Measurements from ENCODE around the gene MZF1. TPM values are rescaled to one million over a fixed set of nuclear protein-coding genes. Genes with fewer than 3 reads are reported as not detected.

The MZF1 gene
- total and polyA plus RNA-seq, 9 of the 15 experiments (the other 6 are each of a cell fraction or from before 2014, with no cell fraction given) = 0.31 to 29.3 (median 11.5) TPM

DNA sequence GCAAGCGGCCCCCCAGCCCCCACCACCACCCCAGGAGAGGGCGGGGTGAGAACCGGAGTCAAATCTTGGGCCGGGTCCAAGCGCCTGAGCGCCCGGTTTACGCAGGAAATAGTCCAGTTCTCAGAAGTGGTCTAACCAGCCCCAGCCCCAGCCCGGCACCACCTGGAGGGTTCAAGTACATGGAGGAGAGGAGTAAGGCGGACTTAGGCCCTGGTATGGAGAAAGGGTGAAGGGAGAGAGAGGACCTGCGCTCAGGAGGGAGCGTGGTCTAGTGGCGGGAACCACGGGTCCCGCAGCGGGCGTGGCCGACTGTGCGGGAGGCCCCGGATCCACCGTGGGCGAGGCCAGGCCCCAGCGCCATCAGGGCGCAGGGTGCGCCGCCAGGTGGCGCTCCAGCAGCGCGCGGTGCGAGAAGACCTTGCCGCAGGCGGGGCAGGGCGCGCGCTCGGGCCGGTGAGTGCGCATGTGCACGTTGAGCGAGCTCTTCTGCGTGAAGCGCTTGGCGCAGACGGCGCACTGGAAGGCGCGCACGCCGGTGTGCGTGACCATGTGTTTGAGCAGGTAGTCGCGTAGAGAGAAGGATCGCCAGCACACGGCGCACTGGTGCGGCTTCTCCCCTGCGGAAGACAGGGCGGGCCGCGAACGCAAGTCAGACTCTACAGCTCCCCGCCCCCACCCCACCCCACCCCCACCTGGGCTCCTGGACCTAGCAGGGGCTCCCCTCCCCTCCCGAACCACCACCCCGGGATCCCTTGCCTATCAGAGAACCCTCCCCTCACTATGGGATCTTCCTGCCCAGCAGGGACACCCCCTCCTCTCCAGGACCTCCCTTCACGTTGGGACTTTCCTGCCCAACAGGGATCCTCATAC, 59.2 kb downstream of the MZF1 start (continued):
- TF ChIP-seq, protein P1, sequence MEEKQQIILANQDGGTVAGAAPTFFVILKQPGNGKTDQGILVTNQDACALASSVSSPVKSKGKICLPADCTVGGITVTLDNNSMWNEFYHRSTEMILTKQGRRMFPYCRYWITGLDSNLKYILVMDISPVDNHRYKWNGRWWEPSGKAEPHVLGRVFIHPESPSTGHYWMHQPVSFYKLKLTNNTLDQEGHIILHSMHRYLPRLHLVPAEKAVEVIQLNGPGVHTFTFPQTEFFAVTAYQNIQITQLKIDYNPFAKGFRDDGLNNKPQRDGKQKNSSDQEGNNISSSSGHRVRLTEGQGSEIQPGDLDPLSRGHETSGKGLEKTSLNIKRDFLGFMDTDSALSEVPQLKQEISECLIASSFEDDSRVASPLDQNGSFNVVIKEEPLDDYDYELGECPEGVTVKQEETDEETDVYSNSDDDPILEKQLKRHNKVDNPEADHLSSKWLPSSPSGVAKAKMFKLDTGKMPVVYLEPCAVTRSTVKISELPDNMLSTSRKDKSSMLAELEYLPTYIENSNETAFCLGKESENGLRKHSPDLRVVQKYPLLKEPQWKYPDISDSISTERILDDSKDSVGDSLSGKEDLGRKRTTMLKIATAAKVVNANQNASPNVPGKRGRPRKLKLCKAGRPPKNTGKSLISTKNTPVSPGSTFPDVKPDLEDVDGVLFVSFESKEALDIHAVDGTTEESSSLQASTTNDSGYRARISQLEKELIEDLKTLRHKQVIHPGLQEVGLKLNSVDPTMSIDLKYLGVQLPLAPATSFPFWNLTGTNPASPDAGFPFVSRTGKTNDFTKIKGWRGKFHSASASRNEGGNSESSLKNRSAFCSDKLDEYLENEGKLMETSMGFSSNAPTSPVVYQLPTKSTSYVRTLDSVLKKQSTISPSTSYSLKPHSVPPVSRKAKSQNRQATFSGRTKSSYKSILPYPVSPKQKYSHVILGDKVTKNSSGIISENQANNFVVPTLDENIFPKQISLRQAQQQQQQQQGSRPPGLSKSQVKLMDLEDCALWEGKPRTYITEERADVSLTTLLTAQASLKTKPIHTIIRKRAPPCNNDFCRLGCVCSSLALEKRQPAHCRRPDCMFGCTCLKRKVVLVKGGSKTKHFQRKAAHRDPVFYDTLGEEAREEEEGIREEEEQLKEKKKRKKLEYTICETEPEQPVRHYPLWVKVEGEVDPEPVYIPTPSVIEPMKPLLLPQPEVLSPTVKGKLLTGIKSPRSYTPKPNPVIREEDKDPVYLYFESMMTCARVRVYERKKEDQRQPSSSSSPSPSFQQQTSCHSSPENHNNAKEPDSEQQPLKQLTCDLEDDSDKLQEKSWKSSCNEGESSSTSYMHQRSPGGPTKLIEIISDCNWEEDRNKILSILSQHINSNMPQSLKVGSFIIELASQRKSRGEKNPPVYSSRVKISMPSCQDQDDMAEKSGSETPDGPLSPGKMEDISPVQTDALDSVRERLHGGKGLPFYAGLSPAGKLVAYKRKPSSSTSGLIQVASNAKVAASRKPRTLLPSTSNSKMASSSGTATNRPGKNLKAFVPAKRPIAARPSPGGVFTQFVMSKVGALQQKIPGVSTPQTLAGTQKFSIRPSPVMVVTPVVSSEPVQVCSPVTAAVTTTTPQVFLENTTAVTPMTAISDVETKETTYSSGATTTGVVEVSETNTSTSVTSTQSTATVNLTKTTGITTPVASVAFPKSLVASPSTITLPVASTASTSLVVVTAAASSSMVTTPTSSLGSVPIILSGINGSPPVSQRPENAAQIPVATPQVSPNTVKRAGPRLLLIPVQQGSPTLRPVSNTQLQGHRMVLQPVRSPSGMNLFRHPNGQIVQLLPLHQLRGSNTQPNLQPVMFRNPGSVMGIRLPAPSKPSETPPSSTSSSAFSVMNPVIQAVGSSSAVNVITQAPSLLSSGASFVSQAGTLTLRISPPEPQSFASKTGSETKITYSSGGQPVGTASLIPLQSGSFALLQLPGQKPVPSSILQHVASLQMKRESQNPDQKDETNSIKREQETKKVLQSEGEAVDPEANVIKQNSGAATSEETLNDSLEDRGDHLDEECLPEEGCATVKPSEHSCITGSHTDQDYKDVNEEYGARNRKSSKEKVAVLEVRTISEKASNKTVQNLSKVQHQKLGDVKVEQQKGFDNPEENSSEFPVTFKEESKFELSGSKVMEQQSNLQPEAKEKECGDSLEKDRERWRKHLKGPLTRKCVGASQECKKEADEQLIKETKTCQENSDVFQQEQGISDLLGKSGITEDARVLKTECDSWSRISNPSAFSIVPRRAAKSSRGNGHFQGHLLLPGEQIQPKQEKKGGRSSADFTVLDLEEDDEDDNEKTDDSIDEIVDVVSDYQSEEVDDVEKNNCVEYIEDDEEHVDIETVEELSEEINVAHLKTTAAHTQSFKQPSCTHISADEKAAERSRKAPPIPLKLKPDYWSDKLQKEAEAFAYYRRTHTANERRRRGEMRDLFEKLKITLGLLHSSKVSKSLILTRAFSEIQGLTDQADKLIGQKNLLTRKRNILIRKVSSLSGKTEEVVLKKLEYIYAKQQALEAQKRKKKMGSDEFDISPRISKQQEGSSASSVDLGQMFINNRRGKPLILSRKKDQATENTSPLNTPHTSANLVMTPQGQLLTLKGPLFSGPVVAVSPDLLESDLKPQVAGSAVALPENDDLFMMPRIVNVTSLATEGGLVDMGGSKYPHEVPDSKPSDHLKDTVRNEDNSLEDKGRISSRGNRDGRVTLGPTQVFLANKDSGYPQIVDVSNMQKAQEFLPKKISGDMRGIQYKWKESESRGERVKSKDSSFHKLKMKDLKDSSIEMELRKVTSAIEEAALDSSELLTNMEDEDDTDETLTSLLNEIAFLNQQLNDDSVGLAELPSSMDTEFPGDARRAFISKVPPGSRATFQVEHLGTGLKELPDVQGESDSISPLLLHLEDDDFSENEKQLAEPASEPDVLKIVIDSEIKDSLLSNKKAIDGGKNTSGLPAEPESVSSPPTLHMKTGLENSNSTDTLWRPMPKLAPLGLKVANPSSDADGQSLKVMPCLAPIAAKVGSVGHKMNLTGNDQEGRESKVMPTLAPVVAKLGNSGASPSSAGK (IDR thresholded peaks at IDR 0.05) = peak; percentile 92
- TF ChIP-seq ETS2 (tag; IDR thresholded peaks at IDR 0.05; ENCODE audit: borderline replicate concordance, poor library complexity, severe bottlenecking) (no peak), ZNF79 (CRISPR knock-in tag; IDR thresholded peaks at IDR 0.05; ENCODE audit: low read depth) (no peak), SMAD4 (CRISPR knock-in tag; conservative IDR thresholded peaks at IDR 0.05) (peak; percentile 54), ZBTB8A (IDR thresholded peaks at IDR 0.05; ENCODE audit: partially characterized antibody) (no peak), ZNF583 (CRISPR knock-in tag; IDR thresholded peaks at IDR 0.05) (0 out of 2 replicates have a peak, but pooled peaks have one; percentile 38)
- TF ChIP-seq, protein P2, sequence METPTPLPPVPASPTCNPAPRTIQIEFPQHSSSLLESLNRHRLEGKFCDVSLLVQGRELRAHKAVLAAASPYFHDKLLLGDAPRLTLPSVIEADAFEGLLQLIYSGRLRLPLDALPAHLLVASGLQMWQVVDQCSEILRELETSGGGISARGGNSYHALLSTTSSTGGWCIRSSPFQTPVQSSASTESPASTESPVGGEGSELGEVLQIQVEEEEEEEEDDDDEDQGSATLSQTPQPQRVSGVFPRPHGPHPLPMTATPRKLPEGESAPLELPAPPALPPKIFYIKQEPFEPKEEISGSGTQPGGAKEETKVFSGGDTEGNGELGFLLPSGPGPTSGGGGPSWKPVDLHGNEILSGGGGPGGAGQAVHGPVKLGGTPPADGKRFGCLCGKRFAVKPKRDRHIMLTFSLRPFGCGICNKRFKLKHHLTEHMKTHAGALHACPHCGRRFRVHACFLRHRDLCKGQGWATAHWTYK (CRISPR knock-in tag; IDR thresholded peaks at IDR 0.05) = peak; percentile 83; the same call in 1 of the 2 replicates
- TF ChIP-seq, protein P3, sequence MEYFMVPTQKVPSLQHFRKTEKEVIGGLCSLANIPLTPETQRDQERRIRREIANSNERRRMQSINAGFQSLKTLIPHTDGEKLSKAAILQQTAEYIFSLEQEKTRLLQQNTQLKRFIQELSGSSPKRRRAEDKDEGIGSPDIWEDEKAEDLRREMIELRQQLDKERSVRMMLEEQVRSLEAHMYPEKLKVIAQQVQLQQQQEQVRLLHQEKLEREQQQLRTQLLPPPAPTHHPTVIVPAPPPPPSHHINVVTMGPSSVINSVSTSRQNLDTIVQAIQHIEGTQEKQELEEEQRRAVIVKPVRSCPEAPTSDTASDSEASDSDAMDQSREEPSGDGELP (CRISPR knock-in tag; IDR thresholded peaks at IDR 0.05; ENCODE audit: borderline replicate concordance) = peak; percentile 69
- TF ChIP-seq, protein P4, sequence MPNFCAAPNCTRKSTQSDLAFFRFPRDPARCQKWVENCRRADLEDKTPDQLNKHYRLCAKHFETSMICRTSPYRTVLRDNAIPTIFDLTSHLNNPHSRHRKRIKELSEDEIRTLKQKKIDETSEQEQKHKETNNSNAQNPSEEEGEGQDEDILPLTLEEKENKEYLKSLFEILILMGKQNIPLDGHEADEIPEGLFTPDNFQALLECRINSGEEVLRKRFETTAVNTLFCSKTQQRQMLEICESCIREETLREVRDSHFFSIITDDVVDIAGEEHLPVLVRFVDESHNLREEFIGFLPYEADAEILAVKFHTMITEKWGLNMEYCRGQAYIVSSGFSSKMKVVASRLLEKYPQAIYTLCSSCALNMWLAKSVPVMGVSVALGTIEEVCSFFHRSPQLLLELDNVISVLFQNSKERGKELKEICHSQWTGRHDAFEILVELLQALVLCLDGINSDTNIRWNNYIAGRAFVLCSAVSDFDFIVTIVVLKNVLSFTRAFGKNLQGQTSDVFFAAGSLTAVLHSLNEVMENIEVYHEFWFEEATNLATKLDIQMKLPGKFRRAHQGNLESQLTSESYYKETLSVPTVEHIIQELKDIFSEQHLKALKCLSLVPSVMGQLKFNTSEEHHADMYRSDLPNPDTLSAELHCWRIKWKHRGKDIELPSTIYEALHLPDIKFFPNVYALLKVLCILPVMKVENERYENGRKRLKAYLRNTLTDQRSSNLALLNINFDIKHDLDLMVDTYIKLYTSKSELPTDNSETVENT (CRISPR knock-in tag; IDR thresholded peaks at IDR 0.05) = peak; percentile 74; the same call in 1 of the 2 replicates

Measured in K562 (cell line).